RCC 7860 (cell line): ENCODE results near the gene LIPH.

ENCODE experiments used
- DNase-seq: peaks from one replicate; pipeline ENCODE4 v3.0.0-alpha.2; 2015; ENCODE audit warnings: low spot score
- FAIRE-seq: peaks from 2 replicates; lab custom pipeline; 2012; peaks lifted over from hg19 to GRCh38; lab: Jason Lieb, UNC

The LIPH gene

DNA sequence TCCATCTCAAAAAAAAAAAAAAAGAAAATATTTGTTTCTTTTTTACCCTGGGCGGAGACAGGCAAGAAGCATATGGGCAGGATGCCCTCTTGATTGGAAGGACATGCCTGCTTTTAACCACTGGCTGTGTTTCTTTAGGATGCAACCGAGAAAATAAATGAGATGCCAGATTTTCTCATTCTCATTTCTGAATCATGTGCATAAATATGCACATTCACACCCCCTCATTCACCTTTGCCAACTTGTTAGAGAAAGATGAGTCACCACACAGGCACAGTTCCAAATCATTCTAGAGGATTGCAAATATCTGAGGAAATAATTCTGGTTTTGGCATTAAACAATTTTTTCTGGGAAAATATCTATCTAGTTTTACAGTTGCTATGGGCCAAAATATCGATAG, 3.3 kb downstream of the LIPH start:
- FAIRE-seq (peak; percentile 81), DNase-seq (peak; percentile 64)

DNA sequence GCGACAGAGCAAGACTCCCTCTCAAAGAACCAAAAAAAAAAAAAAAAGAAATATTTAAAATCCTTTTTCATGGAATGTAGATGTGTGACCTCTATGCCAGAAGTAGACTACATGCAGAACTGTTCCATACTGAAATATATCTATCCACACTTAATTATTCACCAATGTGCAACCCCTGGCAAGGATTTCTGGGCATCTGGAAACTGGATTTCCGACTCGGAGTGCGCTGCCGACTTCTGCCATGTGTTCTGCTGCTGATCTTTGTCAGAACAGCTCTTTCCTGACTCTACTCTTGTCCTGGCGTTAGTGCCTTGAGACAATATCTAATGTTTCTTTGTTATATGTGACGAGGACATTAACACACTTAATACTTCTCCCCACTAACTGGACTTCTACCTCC, 11.7 kb downstream of the LIPH start:
- no peak for FAIRE-seq
- no peak for DNase-seq

DNA sequence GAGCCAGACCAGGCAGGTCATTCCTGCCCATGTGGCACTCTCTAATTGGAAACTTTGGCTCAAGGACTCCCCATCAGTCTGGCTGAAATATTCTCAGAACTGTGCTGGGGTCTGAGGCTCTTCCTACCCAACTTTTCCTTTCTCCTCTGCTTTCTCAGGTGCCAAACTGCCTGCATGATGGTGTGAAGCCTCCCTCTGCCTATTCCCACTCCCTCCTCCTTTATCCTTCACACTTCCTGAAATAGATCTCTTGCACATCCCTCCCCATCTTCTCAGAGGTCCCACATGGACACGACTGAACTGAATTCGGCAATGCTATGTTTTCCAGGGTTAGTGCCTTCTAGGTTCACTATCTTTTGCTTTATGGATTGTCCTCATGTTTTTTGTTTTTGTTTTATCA, 12.5 kb downstream of the LIPH start:
- DNase-seq (no peak), FAIRE-seq (no peak)

DNA sequence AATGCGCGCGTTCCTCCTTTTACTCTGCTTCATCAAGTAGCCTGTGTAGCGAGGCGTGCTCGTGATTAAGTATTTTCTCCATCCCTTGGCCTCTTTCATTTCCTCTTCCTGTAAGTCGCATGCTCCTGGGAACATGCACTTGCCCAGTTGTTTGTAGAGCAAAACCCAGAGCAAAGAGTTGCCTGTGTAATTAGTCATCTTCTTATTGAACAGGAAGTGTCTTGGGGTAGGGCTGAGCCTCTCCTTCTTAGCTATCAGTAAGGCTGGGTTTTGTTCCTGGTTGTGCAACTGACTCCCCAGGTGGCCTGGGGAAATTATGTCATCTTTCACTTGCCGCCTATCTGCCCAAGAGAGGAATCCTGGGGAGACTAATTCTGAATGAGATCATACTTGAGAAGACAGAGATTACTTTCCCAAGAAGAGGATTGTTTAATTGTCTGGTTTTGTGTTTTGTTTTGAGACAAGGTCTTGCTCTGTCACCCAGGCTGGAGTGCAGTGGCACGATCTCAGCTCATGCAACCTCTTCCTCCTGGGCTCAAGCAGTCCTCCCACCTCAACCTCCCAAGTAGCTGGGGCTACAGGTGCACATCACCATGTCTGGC, 14.9 kb downstream of the LIPH start:
- peak; percentile 91 for FAIRE-seq
- DNase-seq = peak; percentile 97

DNA sequence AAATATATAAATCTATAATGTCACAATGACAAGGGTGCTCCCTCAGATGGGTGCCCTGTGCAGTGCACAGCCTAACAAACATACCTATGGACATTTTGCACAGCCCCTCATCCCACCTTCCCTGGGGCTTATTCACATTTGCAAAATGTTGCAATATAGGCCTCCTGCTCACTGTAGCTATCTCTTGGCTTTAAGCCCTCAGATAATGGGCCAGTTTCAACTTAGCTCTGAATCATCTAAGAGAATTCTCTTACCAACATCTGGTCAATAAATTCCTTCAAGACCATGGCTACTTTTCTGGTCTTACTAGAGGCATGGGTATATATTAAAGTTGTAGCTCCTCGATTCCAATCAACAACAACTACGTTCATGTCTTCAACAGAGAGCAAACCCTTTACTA, 17.9 kb downstream of the LIPH start:
- no peak for DNase-seq
- FAIRE-seq = no peak

DNA sequence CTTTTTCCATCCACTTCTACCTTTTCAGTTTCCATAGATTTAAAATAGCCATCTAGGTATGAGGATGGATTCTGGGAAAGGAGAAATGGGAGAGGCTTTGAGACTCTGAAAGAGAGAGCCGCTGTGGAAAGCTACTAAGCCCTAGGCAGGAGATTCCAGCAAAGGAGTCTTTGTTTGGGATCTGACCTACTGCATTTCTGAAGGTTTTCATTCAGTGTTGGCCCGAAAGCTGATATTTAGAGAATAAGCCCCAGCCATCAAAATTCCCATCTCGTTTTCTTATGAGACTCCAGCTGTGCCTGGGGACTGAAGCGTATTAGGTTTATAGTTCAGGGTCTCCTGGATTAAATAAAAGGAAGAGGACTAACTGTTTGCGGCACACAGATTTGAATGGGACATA, 19.5 kb downstream of the LIPH start:
- DNase-seq (no peak), FAIRE-seq (no peak)

DNA sequence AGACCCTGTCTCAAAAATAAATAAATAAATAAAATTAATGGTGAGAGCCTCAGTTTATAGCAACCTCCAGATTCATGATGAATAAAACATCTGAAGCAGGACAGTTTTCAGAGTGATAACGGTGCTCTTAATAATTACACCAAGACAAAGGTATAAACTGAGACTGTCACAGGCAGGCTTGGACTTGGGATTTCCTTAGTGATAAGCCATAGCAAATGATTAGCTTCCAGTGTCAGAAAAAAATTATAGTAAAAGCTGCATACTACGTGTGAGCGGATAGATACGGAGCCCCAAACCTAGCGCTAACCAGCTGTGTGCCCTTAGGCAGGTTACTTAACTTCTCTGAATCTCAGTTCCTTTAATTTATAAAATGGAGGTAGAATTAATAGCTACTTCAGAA, 21.5 kb downstream of the LIPH start:
- FAIRE-seq (no peak), DNase-seq (no peak)

DNA sequence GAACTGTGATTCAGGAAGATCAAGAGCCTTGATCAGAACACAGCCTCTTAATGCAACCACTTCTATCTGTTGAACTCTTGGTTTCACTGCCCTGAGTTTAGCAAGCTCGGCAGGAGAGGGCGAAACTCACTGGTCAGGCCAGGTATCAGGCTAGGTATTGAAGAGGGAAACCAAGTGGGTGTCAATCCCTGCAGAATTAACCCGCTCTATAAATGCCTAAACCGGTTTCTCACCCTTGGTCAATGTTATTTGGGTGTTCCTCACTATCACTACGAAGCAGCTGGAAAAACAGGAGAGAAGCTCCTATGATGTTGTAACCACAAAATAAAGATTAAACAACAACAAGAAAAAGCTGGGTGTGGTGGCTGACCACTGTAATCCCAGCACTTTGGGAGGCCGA, 23.9 kb downstream of the LIPH start:
- FAIRE-seq = no peak
- DNase-seq = no peak

DNA sequence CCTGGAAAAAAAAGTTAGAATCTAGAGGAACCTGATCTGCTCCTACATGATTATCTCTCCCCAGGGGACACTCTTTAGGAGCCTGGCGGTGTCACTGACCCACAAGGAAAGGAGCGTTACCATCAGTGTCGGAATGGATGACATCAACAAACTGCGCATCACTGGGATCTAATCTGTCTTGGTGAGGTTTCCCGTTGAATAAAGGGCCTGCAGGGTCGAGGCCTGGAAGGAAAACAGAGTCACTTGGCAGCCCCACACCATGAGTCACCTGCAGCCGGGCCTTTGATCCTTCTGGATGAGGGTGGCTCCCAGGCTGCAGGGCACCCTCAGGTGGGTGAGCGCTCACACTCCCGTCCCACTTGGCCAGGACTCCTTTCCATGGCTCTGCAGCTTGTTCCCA, 25.0 kb downstream of the LIPH start:
- FAIRE-seq = no peak
- no peak for DNase-seq

DNA sequence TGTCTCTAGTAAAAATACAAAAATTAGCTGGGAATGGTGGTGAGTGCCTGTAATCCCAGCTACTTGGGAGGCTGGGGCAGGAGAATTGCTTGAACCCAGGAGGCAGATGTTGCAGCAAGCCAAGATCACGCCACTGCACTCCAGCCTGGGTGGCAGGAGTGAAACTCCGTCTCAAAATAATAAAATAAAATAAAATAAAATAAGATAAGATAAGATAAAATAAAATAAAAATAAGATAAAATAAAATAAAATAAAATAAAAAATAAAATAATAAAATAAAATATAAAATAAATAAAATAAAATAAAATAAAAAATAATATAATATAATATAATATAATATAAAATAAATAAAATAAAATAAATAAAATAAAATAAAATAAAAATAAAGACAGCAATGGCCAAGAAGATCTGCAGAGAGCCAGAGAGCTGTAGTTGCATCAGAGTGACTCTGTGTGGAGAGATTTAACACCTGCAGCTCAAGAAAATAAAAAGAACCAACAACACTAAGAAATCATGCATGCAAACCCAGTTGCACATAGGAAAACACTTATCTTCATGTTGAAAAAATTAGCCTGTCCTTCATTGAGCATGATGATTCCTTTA, 25.9 kb downstream of the LIPH start:
- DNase-seq (no peak), FAIRE-seq (peak; percentile 82)

DNA sequence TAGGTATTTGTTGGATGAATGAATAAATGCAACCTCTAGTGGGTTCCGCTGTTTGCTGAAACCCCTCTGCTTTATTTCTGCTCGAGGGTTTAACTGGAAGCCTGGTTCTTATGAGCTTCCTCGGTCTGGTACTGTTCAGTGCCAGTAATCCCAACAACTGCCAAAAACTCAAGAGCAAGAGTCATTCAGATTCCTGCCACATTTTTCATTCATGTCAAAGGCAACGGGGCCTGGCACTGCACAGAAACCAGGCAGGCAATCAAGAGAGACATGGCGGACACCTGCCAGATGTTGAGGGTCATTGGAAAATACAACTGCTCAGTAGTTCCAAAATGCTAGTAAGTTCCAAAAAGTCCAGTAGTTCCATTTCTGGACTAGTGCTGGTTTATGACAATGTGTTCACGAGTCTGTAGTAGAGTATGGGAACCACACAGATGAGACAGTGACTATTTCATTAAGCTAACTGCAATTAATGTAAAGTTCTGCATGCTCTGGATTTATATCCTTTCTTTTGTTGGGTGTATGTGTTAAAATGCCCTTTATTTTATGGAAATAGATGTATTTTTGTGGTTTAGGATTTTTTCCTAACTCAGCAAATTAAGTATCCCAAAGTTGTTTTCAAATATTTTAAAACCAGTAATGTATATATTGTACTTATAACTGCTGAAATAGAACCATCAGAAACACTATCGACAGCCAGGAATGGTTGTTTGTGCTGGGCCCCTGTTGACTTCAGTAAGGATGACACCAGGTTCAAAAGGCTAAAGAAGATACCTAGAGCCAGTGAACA, 30.8 kb downstream of the LIPH start:
- FAIRE-seq (no peak), DNase-seq (no peak)

DNA sequence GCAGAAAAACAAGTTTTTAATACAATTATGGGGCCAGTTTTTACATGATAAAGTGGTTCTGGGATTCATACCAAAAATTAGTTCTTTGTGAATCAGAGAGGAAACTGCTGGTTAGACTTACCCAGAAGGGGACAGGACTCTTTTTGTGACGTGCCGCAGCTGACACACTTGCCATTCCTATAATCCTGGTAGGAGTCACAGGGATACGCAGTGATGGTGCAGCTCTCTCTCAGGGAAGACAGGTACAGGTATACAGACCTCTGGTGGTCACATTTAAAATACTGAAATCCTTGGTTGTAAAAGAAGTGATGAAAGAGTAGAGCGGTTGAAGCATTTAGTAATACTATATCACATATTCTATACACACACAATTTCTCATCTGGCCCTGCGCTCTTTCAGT, 33.4 kb downstream of the LIPH start:
- FAIRE-seq = no peak
- no peak for DNase-seq

DNA sequence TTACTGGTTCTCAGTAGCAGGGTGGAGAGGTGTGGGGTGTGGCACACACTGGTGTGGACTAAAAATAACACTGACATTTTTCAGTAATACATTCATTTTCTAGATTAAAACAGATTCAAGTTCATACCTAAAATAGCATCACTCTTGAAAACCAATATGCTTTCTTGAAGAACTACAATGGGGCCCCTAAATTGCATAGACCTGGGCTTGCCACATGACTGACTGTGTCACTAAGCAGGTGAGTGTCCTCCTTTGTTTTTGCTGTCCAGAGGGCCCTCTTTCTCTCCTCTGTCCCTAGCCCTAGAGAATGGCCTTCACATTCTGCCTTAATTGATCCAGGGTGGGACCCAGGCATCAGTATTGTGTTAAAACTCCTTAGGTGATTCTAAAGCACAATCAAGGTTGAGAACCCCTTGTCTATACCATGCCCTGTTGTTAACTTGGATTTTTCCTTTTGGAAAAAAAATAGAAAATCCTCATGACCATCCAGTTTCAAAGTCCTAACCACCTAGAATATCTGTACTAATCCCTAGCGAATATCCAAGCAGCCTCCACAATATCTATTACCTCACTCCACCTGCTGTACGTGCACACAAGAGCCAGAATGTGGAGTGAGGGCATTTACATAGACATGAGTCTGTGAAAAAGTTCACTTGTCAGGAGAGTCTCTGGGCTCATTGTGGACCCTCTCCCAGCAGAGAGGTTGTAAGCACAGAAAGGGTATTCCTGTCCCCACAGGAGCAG, 34.8 kb downstream of the LIPH start:
- no peak for DNase-seq
- FAIRE-seq = no peak

DNA sequence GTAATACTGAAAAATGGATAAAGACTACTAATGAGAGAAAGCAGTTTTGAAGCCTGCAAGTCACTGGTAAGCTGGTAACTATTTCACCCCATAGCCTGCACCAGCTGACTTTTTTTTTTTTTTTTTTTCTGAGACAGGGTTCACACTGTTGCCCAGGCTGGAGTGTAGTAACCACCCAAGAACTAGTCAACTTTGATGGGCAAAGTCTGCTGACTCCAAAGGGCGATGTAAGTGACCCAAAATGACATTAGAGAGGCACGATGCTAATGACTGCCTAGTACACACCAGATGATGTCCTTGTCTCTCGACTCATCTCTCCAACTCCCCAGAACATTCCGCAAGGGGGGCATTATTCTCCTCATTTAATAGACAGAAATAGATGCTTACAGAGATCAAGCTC, 40.7 kb downstream of the LIPH start:
- FAIRE-seq (no peak), DNase-seq (no peak)

DNA sequence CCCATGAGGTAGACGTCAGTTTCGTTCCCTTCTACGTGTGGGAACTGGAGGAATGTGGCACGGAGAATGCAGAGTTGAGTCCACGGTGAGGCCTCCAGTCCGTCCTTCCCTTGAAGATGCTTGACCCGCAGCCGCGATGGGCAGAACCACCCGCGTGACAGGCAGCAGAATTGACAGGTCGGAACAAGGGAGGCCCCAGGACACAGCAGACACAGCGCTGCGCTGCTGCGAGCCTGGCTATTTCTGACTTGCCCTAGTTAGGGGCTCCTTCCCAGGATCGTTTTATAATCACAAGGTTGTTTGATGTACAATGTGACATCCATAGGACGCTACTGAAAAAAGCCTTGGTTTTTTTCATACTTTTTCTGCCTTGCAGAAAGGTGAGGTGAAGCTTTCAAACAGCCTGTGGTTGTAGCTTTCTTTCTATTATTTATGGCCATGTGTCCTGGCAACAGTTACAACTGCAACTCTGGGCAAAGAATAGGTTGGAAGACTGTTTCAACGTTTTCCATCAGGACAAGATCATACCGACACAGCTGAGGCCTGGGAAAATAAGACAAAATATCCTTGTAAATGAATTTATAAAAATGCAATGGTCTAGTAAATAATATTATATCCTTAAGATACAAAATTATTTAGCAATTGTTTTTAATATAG, 43.9 kb downstream of the LIPH start:
- DNase-seq (no peak), FAIRE-seq (no peak)

DNA sequence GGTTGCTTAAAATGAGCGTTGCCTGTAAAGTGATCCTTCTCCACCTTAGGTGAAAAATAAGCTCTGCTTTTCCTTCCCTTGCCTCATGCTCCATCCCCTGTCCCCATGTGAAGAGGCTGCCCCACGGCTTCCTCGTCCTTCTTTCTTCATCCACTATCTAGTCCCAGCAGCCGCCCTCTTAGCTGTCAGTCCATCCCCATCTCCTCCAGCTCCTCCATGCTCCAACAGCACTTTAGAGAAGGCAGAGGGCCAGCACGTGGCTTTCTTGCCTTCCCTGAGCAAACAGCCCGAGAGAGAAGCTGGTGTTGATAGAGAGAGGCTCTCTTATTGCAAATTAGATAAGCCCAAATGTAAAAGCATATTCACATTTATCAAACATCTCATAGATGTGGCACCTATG, 44.5 kb downstream of the LIPH start:
- no peak for DNase-seq
- FAIRE-seq = no peak

DNA sequence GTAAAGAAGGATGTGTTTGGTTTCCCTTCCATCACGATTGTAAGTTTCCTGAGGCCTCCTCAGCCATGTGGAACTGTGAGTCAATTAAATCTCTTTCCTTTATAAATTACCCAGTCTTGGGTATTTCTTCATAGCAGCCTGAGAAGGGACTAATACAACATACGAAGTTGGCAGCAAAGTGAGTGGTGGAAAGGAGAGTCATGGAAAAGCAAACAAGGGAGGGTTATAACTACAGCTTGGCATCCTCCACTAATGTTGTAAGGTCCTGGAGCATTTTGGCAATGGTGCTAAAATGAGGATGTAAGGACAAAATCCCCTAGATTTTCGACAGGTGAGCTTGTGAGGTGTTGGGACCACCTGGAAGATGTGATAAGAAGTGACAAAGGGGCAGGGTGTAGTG, 47.8 kb downstream of the LIPH start:
- no peak for FAIRE-seq

DNA sequence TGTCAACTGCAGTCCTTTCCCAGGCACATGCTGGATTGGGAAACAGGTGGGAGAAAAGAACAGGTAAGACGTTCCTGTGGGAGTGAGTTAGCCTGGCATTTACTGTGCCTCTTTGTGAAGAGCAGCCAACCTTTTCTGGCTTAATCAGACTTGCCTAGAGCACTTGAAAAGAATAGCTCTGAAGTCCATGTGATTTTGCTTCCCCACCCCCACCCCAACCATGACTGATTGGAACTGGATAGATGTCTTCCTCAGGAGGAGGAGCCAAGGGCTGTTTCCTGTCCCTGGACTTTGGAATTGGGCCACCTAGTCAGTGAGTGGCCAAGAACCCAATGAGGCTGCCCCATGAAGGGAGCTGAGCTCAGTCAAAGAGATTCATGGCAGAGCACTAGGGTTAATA, 48.9 kb downstream of the LIPH start:
- DNase-seq (no peak), FAIRE-seq (no peak)

More for the DNA sequence above, 47.8 kb downstream of the LIPH start:
- no peak for DNase-seq

DNA sequence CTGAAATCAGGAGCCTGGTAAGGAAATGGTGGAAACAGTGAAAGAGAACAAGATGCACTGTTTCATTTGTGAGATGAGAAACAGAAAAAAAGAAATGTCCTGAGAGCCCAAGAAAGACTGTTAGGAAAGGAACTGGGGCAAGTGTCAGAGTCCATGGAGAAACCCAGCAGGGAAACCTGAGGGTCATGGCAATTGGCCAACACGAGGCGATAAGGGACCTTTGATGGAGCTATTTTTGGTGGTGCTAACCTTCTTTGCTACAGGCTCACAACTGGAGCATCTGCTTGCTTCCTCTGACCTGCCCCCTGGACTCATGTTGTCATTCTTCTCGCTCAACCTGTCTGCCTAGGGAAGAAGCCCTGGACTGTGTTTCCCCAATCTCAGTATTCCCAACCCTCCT, 49.4 kb downstream of the LIPH start:
- DNase-seq (no peak), FAIRE-seq (no peak)

DNA sequence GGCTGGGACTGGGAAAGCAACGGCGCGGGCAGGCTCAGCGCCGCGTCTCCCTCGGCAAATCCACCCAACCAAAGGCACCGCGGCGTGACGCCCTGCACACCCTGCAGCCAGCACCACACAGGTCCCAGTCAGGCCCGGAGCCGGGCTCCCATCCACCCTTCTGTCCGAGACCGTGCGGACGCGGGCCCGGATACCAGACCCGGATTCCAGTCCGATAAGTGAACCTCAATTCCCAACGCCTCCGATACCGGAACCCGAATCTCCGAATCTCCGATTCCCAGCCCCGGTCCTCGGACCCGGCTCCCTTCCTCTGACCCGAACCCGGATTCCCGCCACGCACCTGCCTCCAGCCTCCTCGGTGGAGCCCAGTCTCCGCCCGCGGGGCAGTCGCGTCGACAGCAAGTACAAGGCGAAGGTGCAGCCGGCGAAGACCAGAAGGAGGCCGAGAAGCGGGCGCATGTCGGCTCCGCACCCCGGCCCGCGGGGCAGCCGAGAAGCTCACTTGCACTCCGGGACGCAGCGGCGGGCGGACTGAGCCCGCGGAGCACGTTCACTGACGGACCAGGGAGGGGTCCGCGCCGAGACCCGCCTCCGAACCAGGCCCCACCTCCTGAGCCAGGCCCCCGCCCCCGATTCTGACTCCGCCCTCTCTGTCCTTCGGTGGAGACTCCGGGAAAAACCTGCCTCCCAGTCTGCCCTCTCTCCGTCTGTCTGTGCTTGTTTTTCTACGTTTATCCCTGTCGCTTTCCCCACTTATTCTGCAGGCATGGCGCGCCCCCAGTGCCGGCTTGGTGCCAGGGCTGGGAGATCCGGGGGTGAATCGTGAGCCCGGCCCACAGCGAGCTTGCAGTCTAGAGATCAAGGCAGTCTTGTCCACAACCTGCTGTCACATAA, 53.6 kb downstream of the LIPH start, which contains the start of gene TMEM41A:
TMEM41A (minus strand) TSS at position 533 of the 894 bp plus-strand sequence; CDS start at position 459, 74 bp downstream.
- DNase-seq (peak; percentile 78), FAIRE-seq (no peak)
